Left lung (tissue), 10 donors: ENCODE results near the gene CRTC1. TPM values are rescaled to one million over a fixed set of nuclear protein-coding genes. Genes with fewer than 3 reads are reported as not detected.

Source experiments
- ATAC-seq: fragments of 200-7000 bp; cut with Tn5 transposase; one replicate; pipeline ENCODE4 v1.9.1; 2020; ENCODE audit warnings: moderate library complexity
- DNase-seq, 4 donors: peaks; one replicate each; pipeline ENCODE4 v3.0.0-alpha.2; 2013 to 2020
- H3K27ac ChIP-seq, 2 donors: fragments of 200-600 bp; sonication (generic) in 1 of 2; one replicate each; pipeline versions ENCODE4 v1.5.0 to v1.8.0; 2020 to 2021
- H3K27me3 ChIP-seq, 2 donors: fragments of 200-600 bp; sonication (generic) in 1 of 2; one replicate each; pipeline versions ENCODE4 v1.5.0 to v1.8.0; 2020 to 2021
- H3K36me3 ChIP-seq, 2 donors: fragments of 200-600 bp; sonication (generic) in 1 of 2; one replicate each; pipeline versions ENCODE4 v1.5.0 to v1.8.0; 2020 to 2021
- H3K4me1 ChIP-seq, 2 donors: fragments of 200-600 bp; one replicate each; pipeline ENCODE4 v1.8.0; 2021
- H3K4me3 ChIP-seq, 2 donors: fragments of 200-600 bp; sonication (generic) in 1 of 2; one replicate each; pipeline versions ENCODE4 v1.5.0 to v1.8.0; 2020 to 2021; ENCODE audit warnings: mild to moderate bottlenecking in 1 of 2
- H3K9me3 ChIP-seq, 2 donors: fragments of 200-600 bp; sonication (generic) in 1 of 2; one replicate each; pipeline versions ENCODE4 v1.5.0 to v1.8.0; 2020 to 2021
- CTCF ChIP-seq, 2 donors: fragments of 200-600 bp; sonication (generic) in 1 of 2; IDR thresholded peaks; one replicate each; pipeline versions ENCODE4 v1.5.0 to v1.8.0; 2021; ENCODE audit warnings: antibody characterized with exemption in 2 of 2
- intact Hi-C, 2 donors: fragments of 100-400 bp; cut with DNase I; formaldehyde crosslinking; loops; one replicate each; pipeline versions ENCODE4 v1.11.2 to v1.14.2; 2022
- polyA plus RNA-seq, 6 donors: library from polyadenylated mRNA; unstranded; fragments of 120-200 nt; gene quantifications; one replicate each; pipeline ENCODE4 v1.2.1, GENCODE V29; 2013; ENCODE audit not compliant: insufficient read length in 6 of 6
- total RNA-seq, 2 donors: library from RNA; stranded (reverse); fragmentation: NEBNext Ultra II Directional; extraction: Animal tissue kit (Norgen Biotek cat#: 25700); gene quantifications; one replicate each; pipeline ENCODE4 v1.2.1, GENCODE V29; 2021
- donor health status: DM: no; HTN: yes; CAD: no.
- donor health status: DM: no; HTN: no; CAD: no.

CRTC1 gene
- total and polyA plus RNA-seq, 8 donors, result 11.3 to 23.9 (median 14.6) TPM

- Histone ChIP-seq H3K4me3 (no peak overlapping the region), H3K36me3 (no peaks in the 10 kb centered on the region), H3K4me1 (peaks cover 0 to 12% of the 10 kb centered on the region in 2 donors), H3K27ac (no peak overlapping the region), H3K27me3 (no peaks in the 10 kb centered on the region), H3K9me3 (no peaks in the 10 kb centered on the region)
- TF ChIP-seq CTCF (IDR thresholded peaks at IDR 0.05), result no peak
- intact Hi-C loops, result no loop called here
- DNase-seq (no peak), ATAC-seq (no peak)
These were observed 33.4 kb downstream of the CRTC1 start for GRCh38 chr19:18716857-18717256.

- H3K27ac ChIP-seq, result no peak overlapping the region
- no peaks in the 10 kb centered on the region for H3K36me3 ChIP-seq
- no peak overlapping the region for H3K4me3 ChIP-seq
- H3K4me1 ChIP-seq, result peaks cover 0 to 12% of the 10 kb centered on the region in 2 donors
- intact Hi-C loops, result no loop called here
- no peaks in the 10 kb centered on the region for H3K27me3 ChIP-seq
- H3K9me3 ChIP-seq, result no peaks in the 10 kb centered on the region
- no peak for TF ChIP-seq CTCF (IDR thresholded peaks at IDR 0.05)
- no peak for DNase-seq
- ATAC-seq, result no peak
These were observed 34.1 kb downstream of the CRTC1 start for GRCh38 chr19:18717601-18718000.

GRCh38 chr19:18718015-18718526 lies 34.6 kb downstream of the CRTC1 start:
- no peak for DNase-seq
- TF ChIP-seq CTCF (IDR thresholded peaks at IDR 0.05), result no peak
- Histone ChIP-seq H3K27ac (no peak overlapping the region), H3K9me3 (no peaks in the 10 kb centered on the region), H3K36me3 (no peaks in the 10 kb centered on the region), H3K27me3 (no peaks in the 10 kb centered on the region), H3K4me3 (no peak overlapping the region), H3K4me1 (peaks cover 0 to 11% of the 10 kb centered on the region in 2 donors)
- intact Hi-C loops, result no loop called here
- no peak for ATAC-seq

GRCh38 chr19:18718846-18719458 lies 35.5 kb downstream of the CRTC1 start:
- DNase-seq, result no peak
- Histone ChIP-seq H3K27ac (no peak overlapping the region), H3K36me3 (no peaks in the 10 kb centered on the region), H3K27me3 (no peaks in the 10 kb centered on the region), H3K4me3 (no peak overlapping the region), H3K9me3 (no peaks in the 10 kb centered on the region), H3K4me1 (peaks cover 0 to 8% of the 10 kb centered on the region in 2 donors)
- no peak for ATAC-seq
- intact Hi-C loops, result no loop called here
- TF ChIP-seq CTCF (IDR thresholded peaks at IDR 0.05), result no peak

- no peak for DNase-seq
- Histone ChIP-seq H3K36me3 (no peaks in the 10 kb centered on the region), H3K4me1 (peaks cover 0 to 8% of the 10 kb centered on the region in 2 donors)
These were observed 36.1 kb downstream of the CRTC1 start for GRCh38 chr19:18719541-18719940.

More at GRCh38 chr19:18719541-18719940, 36.1 kb downstream of the CRTC1 start:
- Histone ChIP-seq H3K27ac (no peak overlapping the region), H3K9me3 (no peaks in the 10 kb centered on the region), H3K27me3 (no peaks in the 10 kb centered on the region), H3K4me3 (no peak overlapping the region)
- intact Hi-C loops, result no loop called here
- no peak for TF ChIP-seq CTCF (IDR thresholded peaks at IDR 0.05)
- ATAC-seq, result no peak
